GM21423 (cell line): Measurements from ENCODE around the gene FOXK2.

ENCODE experiments used
- ATAC-seq: cut with Tn5 transposase; IDR thresholded peaks from one replicate; pipeline ENCODE4 v1.9.1; 2021; ENCODE audit warnings: mild to moderate bottlenecking, moderate library complexity; ENCODE audit not compliant: unreplicated experiment

FOXK2 gene

GRCh38 chr17:82587234-82588086 is 67.9 kb downstream of the FOXK2 start:
- no peak for ATAC-seq

- ATAC-seq, result no peak
These were observed 69.0 kb downstream of the FOXK2 start for GRCh38 chr17:82588266-82589175.

DNA sequence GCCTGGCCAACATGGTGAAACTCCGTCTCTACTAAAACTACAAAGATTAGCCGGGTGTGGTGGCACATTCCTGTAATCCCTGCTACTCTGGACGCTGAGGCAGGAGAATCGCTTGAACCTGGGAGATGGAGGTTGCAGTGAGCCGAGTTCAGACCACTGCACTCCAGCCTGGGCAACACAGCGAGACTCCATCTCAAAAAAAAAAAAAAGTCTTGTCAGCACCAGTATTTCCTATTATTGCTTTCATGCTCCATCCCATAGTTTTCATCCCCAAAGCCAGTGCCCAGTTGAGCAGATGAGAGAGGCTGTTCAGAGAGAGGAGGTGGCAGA is 70.3 kb downstream of the FOXK2 start:
- no peak for ATAC-seq

GRCh38 chr17:82590216-82590615 is 70.7 kb downstream of the FOXK2 start:
- no peak for ATAC-seq

DNA sequence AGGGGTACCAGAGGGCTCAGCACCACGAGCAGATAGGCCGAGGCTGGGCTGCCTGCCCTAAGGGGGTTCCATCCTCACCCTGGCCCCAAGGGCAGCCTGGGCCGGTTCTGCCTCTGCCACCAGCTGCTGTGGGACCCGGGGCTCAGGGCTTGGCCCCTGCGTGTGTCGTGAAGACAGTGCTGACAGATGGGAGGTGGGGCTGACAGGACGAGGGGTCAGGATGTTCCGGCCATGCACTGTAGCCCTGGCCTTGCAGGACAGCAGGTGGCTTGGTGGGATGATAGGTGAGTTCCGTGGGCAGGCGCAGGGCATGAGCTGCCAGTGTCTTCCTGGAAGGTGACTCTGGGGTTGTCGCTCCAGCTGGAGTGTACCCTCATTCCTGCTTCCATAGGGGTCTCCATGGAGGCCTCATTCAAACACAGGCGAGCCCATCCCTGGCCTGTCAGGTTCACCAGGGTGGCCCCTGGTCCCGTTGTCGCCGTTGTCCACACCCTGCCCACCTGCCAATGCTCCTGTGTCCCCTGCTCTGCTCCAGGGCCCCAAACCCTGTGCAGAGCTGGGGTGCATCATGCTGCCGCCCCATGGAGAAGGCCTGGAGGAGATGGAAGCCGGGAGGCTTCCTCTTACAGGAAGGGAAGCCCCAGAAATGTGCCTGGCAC is 71.5 kb downstream of the FOXK2 start:
- no peak for ATAC-seq

GRCh38 chr17:82592289-82592766 is 72.8 kb downstream of the FOXK2 start:
- ATAC-seq, result no peak

DNA sequence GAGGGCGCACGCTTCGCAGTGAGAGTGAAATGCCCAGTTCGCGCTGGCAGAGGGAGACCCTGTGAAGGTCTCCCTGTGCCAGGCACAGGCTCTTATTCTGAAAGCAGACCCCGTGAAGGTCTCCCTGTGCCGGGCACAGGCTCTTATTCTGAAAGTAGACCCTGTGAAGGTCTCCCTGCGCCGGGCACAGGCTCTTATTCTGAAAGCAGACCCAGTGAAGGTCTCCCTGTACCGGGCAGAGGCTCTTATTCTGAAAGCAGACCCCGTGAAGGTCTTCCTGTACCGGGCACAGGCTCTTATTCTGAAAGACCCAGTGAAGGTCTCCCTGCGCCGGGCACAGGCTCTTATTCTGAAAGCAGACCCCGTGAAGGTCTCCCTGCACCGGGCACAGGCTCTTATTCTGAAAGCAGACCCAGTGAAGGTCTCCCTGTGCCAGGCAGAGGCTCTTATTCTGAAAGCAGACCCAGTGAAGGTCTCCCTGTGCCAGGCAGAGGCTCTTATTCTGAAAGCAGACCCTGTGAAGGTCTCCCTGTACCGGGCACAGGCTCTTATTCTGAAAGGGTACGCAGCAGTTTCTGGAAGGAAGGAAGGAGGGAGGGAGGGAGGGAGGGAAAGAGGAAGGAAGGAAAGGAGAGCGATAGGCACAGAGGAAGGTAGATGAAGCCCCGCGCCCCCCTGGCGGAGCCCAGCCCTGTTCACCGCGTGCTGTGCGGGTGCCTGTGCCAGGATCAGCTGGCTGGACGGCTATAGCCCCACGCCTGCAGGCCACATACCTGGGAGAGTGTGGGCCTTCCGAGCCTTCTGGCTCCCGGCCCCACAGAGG is 73.4 kb downstream of the FOXK2 start:
- ATAC-seq, result no peak

- ATAC-seq, result no peak
These were observed 74.1 kb downstream of the FOXK2 start for GRCh38 chr17:82593590-82594087.

- ATAC-seq, result no peak
These were observed 75.0 kb downstream of the FOXK2 start for GRCh38 chr17:82594571-82594970.

DNA sequence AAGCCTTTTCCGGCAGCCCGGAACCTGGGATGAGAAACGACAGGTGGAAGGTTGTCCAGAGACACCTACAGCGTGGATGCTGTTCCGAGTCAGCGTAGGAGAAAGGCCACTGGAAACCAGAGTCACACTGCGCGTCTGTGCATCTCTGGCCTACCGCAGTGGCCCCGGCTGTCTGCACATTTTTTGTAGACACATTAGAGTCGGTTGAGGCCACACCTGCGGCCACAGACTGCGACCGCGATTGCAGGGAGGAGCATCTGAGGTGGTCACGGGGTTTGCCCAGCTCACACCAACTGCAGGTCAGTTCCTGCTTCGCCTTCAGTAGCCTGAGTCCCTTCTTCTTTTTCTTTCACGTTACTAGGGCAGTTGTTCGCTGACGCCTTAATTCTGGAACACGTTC is 76.4 kb downstream of the FOXK2 start:
- no peak for ATAC-seq

DNA sequence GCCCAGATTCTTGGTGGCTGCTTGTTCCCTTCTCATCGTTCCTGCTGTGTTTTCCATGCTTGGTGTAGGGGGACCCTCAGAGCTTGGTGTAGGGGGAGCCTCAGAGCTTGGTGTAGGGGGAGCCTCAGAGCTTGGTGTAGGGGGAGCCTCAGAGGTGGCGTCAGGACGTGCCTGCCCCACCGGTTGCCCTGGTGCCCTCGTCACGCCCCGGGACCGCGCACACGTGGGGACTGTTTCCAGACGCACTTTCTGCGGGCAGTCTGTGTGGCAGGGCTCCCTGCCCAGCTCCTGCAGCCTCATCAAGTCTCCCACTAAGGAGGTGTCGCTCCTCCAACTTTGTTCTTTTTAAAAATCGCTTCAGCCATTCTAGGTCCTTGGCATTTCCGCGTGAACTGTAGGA is 76.8 kb downstream of the FOXK2 start:
- ATAC-seq, result no peak

DNA sequence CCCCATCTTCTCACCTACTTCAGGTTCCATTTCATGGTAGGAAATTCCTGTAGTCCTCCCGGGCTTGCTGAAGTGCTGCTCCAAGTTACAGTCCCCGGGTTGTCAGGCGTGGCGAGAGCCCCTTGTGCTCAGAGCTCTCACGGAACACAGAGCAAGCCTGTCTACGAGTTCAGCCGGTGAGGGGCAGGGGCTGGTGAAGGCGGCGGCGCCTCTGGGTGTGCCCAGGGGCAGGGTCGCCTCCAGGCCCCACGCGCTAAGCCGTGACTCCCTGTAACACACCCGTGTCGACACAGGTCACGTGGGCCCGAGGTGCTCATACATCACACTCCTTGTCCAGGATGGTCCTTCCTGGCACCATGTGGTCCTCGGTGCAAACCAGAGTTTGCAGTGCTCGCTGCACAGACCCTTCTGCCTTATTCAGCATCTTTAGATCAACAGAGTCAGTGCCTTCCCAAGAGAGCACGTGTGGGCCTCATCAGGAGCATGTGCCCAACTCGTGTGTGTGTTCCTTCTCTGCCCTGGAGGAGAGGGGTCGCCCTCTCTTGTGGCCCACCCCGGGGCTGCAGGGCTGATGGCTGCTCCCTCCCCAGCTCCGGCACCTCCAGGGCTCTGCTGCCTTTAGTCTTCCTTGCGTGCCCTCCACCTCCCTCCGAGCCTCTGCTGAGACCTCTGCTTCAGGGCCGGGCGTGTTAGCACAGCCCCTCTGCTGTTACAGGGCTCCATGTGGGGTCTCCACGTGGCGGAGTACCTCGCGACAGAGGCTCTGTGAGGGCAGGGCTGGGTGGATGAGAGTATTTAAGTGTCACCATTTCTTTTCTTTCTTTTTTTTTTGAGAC is 77.5 kb downstream of the FOXK2 start:
- ATAC-seq, result no peak

DNA sequence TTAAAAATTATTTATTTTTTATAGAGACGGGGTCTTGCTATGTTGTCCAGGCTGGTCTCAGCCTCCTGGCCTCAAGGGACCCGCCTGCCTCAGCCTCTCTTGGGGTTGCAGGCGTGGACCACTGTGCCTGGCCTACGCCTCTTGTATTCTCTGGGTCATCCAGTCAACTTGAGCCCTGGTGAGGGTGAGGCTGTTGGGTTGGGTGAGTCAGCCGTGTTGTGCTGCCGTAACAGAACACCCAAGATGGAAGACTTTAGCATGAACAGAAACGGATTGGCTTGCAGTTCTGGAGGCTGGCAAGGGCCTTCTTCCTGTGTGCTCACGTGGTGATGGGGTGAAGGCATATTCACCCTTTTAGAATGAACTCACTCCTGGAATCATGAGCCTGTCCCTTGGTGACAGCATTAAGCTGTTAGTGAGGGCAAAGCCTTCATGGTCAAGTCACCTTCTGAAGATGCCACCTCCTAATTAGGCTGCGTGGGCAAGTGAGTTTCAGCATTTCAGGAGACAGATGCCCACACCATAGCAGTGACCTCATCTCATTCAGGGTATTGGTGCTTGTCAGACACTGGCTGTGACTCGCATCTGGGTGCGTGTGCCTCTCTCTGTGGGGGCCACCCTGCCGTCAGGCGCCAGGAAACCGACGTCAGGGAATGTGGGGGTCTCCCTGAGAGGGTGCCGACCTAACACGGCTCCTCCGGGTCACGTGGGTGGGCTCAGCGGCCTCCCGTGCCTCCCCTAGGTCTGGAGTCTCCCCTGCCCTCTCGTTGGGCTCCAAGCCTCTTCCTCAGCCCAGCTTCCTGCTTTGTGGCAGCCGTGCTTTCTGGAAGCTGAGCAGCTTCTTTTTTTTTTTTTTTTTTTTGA is 79.0 kb downstream of the FOXK2 start:
- ATAC-seq, result no peak

- no peak for ATAC-seq
These were observed 80.4 kb downstream of the FOXK2 start for GRCh38 chr17:82599674-82600661.

DNA sequence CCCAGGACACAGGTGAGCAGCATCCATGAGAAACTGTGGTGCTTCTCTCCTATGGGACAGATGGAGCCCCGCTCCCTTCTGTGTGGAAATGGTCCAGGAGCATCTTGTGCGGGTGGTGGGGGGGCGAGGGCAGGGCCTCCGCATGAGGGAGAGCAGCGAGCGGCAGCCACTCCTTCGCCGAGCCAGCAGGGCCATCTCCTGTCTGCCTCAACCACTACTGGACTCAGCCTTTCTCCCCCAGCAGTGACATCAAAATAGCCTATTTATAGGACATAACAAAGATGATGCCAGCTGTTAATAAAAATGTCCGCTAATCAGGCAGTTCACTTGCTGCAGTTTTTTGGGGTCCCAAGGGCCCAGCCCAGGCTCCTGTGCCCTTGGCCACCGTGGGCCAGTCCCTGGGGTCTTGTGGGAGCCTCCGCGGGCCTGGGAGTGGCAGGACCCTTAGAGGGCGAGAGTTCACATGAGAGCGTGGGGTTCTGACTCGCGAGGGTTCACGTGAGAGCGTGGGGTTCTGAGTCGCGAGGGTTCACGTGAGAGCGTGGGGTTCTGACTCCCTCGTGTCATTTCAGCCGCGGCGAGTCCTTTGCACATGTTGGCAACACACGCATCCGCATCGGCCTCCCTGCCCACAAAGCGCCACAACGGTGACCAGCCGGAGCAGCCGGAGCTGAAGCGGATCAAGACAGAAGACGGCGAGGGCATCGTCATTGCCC is 81.4 kb downstream of the FOXK2 start:
- ATAC-seq, result no peak

DNA sequence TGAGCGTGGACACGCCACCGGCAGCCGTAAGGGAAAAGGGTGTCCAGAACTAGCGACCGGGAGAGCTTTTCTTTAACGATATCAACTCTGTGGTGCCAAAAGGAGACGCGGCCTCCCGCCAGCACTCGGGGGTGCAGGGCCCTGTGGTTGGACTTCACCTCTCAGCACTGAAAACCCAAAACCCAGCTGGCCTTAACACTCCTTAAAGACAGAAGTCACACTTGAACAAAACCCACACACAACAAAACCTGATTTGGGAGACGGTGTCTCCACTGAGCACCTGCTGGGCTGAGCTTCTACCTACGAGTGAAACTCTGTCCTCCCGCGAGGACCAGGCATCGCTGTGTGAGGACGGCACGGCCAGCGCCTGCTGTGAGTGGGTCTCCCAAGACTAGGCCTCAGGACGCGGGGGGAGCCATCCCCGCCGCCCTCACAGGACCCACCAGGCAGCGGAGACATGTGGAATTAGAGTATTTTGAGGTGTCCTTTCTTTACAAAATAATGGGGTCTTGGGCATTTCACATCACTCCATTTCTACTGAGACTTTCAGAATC is 82.0 kb downstream of the FOXK2 start:
- ATAC-seq, result no peak
